GM23338 (cell line): ENCODE measurements around the gene KLRF2. TPM values are rescaled to one million over a fixed set of nuclear protein-coding genes. Genes with fewer than 3 reads are reported as not detected.

Experiments
- ATAC-seq: fragments of 200-7000 bp; cut with Tn5 transposase; 3 replicates; pipeline ENCODE4 v1.9.1; 2020
- DNase-seq: peaks from one replicate; pipeline ENCODE4 v3.0.0-alpha.2; 2015; ENCODE audit warnings: low spot score
- H2AFZ ChIP-seq: fragments of 200-600 bp; sonication (generic); 2 replicates; pipeline ENCODE4 v1.8.0; 2016; ENCODE audit warnings: antibody characterized with exemption, mild to moderate bottlenecking, moderate library complexity
- H3F3A ChIP-seq: fragments of 200-600 bp; sonication (generic); replicated peaks from 2 replicates; pipeline ENCODE4 v1.8.0; 2017; ENCODE audit warnings: antibody characterized with exemption, mixed run types, low read depth
- H3K27ac ChIP-seq: fragments of 200-600 bp; sonication (generic); 2 replicates; pipeline ENCODE4 v1.6.1; 2016; ENCODE audit warnings: low read depth
- H3K27me3 ChIP-seq: fragments of 200-600 bp; sonication (generic); 2 replicates; pipeline ENCODE4 v1.8.0; 2016; ENCODE audit warnings: mild to moderate bottlenecking, mixed run types, moderate library complexity; ENCODE audit not compliant: insufficient read depth
- H3K36me3 ChIP-seq: fragments of 200-600 bp; sonication (generic); 2 replicates; pipeline ENCODE4 v1.8.0; 2016; ENCODE audit warnings: mild to moderate bottlenecking; ENCODE audit not compliant: insufficient read depth
- H3K4me1 ChIP-seq: fragments of 200-600 bp; sonication (generic); 2 replicates; pipeline ENCODE4 v1.8.0; 2016; ENCODE audit warnings: mild to moderate bottlenecking, moderate library complexity; ENCODE audit not compliant: insufficient read depth
- H3K4me2 ChIP-seq: fragments of 200-600 bp; sonication (generic); 2 replicates; pipeline ENCODE4 v1.7.1; 2017; ENCODE audit warnings: mixed run types
- H3K4me3 ChIP-seq: fragments of 200-600 bp; sonication (generic); 2 replicates; pipeline ENCODE4 v1.6.1; 2016; ENCODE audit warnings: mixed run types
- H3K79me2 ChIP-seq: fragments of 200-600 bp; sonication (generic); replicated peaks from 2 replicates; pipeline ENCODE4 v1.8.0; 2017; ENCODE audit warnings: mild to moderate bottlenecking; ENCODE audit not compliant: insufficient read depth
- H3K9me2 ChIP-seq: fragments of 200-600 bp; sonication (generic); 2 replicates; pipeline ENCODE4 v1.8.0; 2017; ENCODE audit not compliant: insufficient read depth
- H4K20me1 ChIP-seq: fragments of 200-600 bp; sonication (generic); replicated peaks from 2 replicates; pipeline ENCODE4 v1.8.0; 2017; ENCODE audit warnings: mild to moderate bottlenecking; ENCODE audit not compliant: insufficient read depth
- H3K27ac Mint-ChIP-seq: 2 replicates; pipeline ENCODE4 v1.8.0; 2020; ENCODE audit warnings: inconsistent platforms, mild to moderate bottlenecking, moderate library complexity, mixed read lengths
- H3K27me3 Mint-ChIP-seq: 3 replicates; pipeline ENCODE4 v1.8.0; 2022; ENCODE audit warnings: low read depth, mild to moderate bottlenecking, moderate library complexity, mixed read lengths, inconsistent platforms; ENCODE audit not compliant: insufficient read depth, poor library complexity
- H3K36me3 Mint-ChIP-seq: 3 replicates; pipeline ENCODE4 v1.8.0; 2021; ENCODE audit warnings: low read depth, mild to moderate bottlenecking, inconsistent platforms, moderate library complexity, mixed read lengths
- H3K4me1 Mint-ChIP-seq: 3 replicates; pipeline ENCODE4 v1.8.0; 2020; ENCODE audit warnings: mild to moderate bottlenecking, inconsistent platforms, mixed read lengths
- H3K4me3 Mint-ChIP-seq: 3 replicates; pipeline ENCODE4 v1.8.0; 2021; ENCODE audit warnings: moderate library complexity, mild to moderate bottlenecking, inconsistent platforms, mixed read lengths
- H3K9me3 Mint-ChIP-seq: 3 replicates; pipeline ENCODE4 v1.8.0; 2020; ENCODE audit warnings: moderate library complexity, mild to moderate bottlenecking, inconsistent platforms, mixed read lengths
- CREB1 ChIP-seq: fragments of 250-450 bp; sonication (Bioruptor Pico); IDR thresholded peaks from 2 replicates; pipeline ENCODE4 v1.5.0; 2020; ENCODE audit warnings: low read depth, mild to moderate bottlenecking, moderate library complexity
- CTCF ChIP-seq, 2 experiments: fragments of 200-600 bp in 1 of 2; sonication (generic) in 1 of 2; conservative IDR thresholded peaks; 2 replicates each; pipeline versions ENCODE4 v1.5.1 to v1.6.1; 2016 to 2017; ENCODE audit warnings: antibody characterized with exemption in 2 of 2, low read depth in 2 of 2, mild to moderate bottlenecking in 2 of 2, moderate library complexity in 1 of 2
- ETS1 ChIP-seq: IDR thresholded peaks from 2 replicates; pipeline ENCODE4 v1.6.1; 2016; ENCODE audit warnings: antibody characterized with exemption
- EZH2 ChIP-seq: fragments of 200-600 bp; sonication (generic); IDR thresholded peaks from one replicate; pipeline ENCODE4 v1.8.0; 2017; ENCODE audit warnings: antibody characterized with exemption, mild to moderate bottlenecking, low read depth; ENCODE audit not compliant: unreplicated experiment
- EZH2phosphoT487 ChIP-seq: fragments of 200-600 bp; sonication (generic); IDR thresholded peaks from one replicate; pipeline ENCODE4 v1.8.1; 2018; ENCODE audit warnings: antibody characterized with exemption; ENCODE audit not compliant: unreplicated experiment
- JUNB ChIP-seq: IDR thresholded peaks from one replicate; pipeline ENCODE4 v1.6.1; 2016; ENCODE audit warnings: antibody characterized with exemption; ENCODE audit not compliant: unreplicated experiment
- NANOG ChIP-seq: IDR thresholded peaks from 2 replicates; pipeline ENCODE4 v1.6.1; 2016; ENCODE audit warnings: antibody characterized with exemption, borderline replicate concordance
- POLR2AphosphoS5 ChIP-seq: IDR thresholded peaks from 2 replicates; pipeline ENCODE4 v1.6.1; 2016; ENCODE audit warnings: antibody characterized with exemption, low read depth
- REST ChIP-seq: IDR thresholded peaks from one replicate; pipeline ENCODE4 v1.6.1; 2018; ENCODE audit warnings: antibody characterized with exemption; ENCODE audit not compliant: unreplicated experiment
- STAT1 ChIP-seq: IDR thresholded peaks from one replicate; pipeline ENCODE4 v1.6.1; 2016; ENCODE audit warnings: antibody characterized with exemption; ENCODE audit not compliant: unreplicated experiment
- ZNF114 ChIP-seq: fragments of 250-450 bp; sonication (Bioruptor Pico); IDR thresholded peaks from 2 replicates; pipeline ENCODE4 v1.5.0; 2020; ENCODE audit warnings: mild to moderate bottlenecking, moderate library complexity
- ZNF331 ChIP-seq: fragments of 250-450 bp; sonication (Bioruptor Pico); IDR thresholded peaks from 2 replicates; pipeline ENCODE4 v1.5.0; 2020; ENCODE audit warnings: low read depth, mild to moderate bottlenecking, moderate library complexity
- ZNF462 ChIP-seq: fragments of 250-450 bp; sonication (Bioruptor Pico); IDR thresholded peaks from 2 replicates; pipeline ENCODE4 v1.5.0; 2020; ENCODE audit warnings: mild to moderate bottlenecking, moderate library complexity
- polyA plus RNA-seq: library from polyadenylated mRNA; unstranded; fragments of >200 nt; fragmentation: Nextera tagmentation; extraction: Ambion mirVana; gene quantifications from 2 replicates; pipeline ENCODE4 v1.2.1, GENCODE V29; 2016
- total RNA-seq: library from RNA; depleted of rRNA; stranded (reverse); fragments of >200 nt; shearing (Covaris generic); gene quantifications from 2 replicates; pipeline ENCODE4 v1.2.3, GENCODE V29; 2014

The KLRF2 gene
- total and polyA plus RNA-seq, 2 experiments from 2014 or later, result not detected

- Mint-ChIP-seq H3K9me3 (peaks cover 14% of the 10 kb centered on the region), H3K27me3 (peaks cover 1% of the 10 kb centered on the region), H3K27ac (no peak overlapping the region), H3K4me1 (peaks cover 7% of the 10 kb centered on the region), H3K4me3 (no peak overlapping the region), H3K36me3 (peaks cover 9% of the 10 kb centered on the region; the same call in 2 of the 3 replicates)
- Histone ChIP-seq H3K4me3 (no peak overlapping the region), H3K79me2 (no peaks in the 10 kb centered on the region), H2AFZ (no peak overlapping the region; the same call in 1 of the 2 replicates), H3K36me3 (0 out of 2 replicates have a peak, but pooled peaks cover 3% of the 10 kb centered on the region), H3F3A (no peaks in the 10 kb centered on the region), H3K9me2 (peaks cover 5% of the 10 kb centered on the region; the same call in 1 of the 2 replicates), H3K4me1 (no peaks in the 10 kb centered on the region; the same call in 1 of the 2 replicates), H3K27ac (no peak overlapping the region), H3K27me3 (no peaks in the 10 kb centered on the region), H3K4me2 (no peak overlapping the region), H4K20me1 (no peaks in the 10 kb centered on the region)
- no peak for DNase-seq
- TF ChIP-seq EZH2phosphoT487, result no peak
- no peak for TF ChIP-seq POLR2AphosphoS5
- no peak for TF ChIP-seq JUNB
- TF ChIP-seq ZNF331 (CRISPR knock-in tag), result no peak
- TF ChIP-seq STAT1, result no peak
- no peak for TF ChIP-seq ZNF462 (CRISPR knock-in tag)
- no peak for TF ChIP-seq CTCF (conservative IDR thresholded peaks at IDR 0.05; ENCODE audit: low read depth in 2 of 2)
- no peak for TF ChIP-seq CREB1
- no peak for TF ChIP-seq EZH2
- TF ChIP-seq REST, result no peak
- TF ChIP-seq ZNF114, result no peak
- TF ChIP-seq ETS1, result no peak
- TF ChIP-seq NANOG, result no peak
- ATAC-seq, result no peak
Observed at GRCh38 chr12:9897535-9897934, 16.2 kb downstream of the KLRF2 start.
